Mesendoderm (in vitro differentiated cells): Measurements from ENCODE around the gene FER1L5.
"Not testable (repeated sequence)": the region's sequence is repeated elsewhere in the genome, so short reads cannot be mapped to it uniquely, and the experiment has no call there.

ENCODE experiments used
- DNase-seq: peaks from one replicate; pipeline ENCODE4 v3.0.0; 2013
- H2AK5ac ChIP-seq: 2 replicates; pipeline ENCODE4 v1.6.1; 2013; ENCODE audit warnings: low read length, inconsistent platforms
- H2BK120ac ChIP-seq: 2 replicates; pipeline ENCODE4 v1.6.1; 2013; ENCODE audit warnings: low read depth, mild to moderate bottlenecking, low read length, moderate library complexity, mixed read lengths
- H2BK15ac ChIP-seq: replicated peaks from 2 replicates; pipeline ENCODE4 v1.6.1; 2013; ENCODE audit warnings: low read depth, mild to moderate bottlenecking, moderate library complexity
- H2BK5ac ChIP-seq: 2 replicates; pipeline ENCODE4 v1.6.1; 2013; ENCODE audit warnings: low read length, inconsistent platforms
- H3K18ac ChIP-seq: 2 replicates; pipeline ENCODE4 v1.6.1; 2013; ENCODE audit warnings: mild to moderate bottlenecking, low read length, mixed read lengths
- H3K23ac ChIP-seq: one replicate; pipeline ENCODE4 v1.6.1; 2013; ENCODE audit warnings: low read length
- H3K27ac ChIP-seq: 2 replicates; pipeline ENCODE4 v1.5.1; 2013; ENCODE audit warnings: low read depth, mild to moderate bottlenecking, inconsistent platforms, low read length, moderate library complexity
- H3K27me3 ChIP-seq: 2 replicates; pipeline ENCODE4 v1.6.1; 2013; ENCODE audit warnings: low read length, control low read depth, mild to moderate bottlenecking, inconsistent platforms; ENCODE audit not compliant: insufficient read depth, poor library complexity
- H3K36me3 ChIP-seq: 2 replicates; pipeline ENCODE4 v1.6.1; 2013; ENCODE audit warnings: low read length, inconsistent platforms; ENCODE audit not compliant: control insufficient read depth, insufficient read depth
- H3K4ac ChIP-seq: one replicate; pipeline ENCODE4 v1.6.1; 2013; ENCODE audit warnings: low read depth, mild to moderate bottlenecking, low read length, moderate library complexity
- H3K4me1 ChIP-seq: 2 replicates; pipeline ENCODE4 v1.6.1; 2013; ENCODE audit warnings: low read depth, low read length, inconsistent platforms; ENCODE audit not compliant: control insufficient read depth
- H3K4me2 ChIP-seq: 2 replicates; pipeline ENCODE4 v1.6.1; 2013; ENCODE audit warnings: low read length
- H3K4me3 ChIP-seq: 2 replicates; pipeline ENCODE4 v1.5.1; 2013; ENCODE audit warnings: mild to moderate bottlenecking, low read length
- H3K56ac ChIP-seq: one replicate; pipeline ENCODE4 v1.6.1; 2013; ENCODE audit warnings: low read length
- H3K79me1 ChIP-seq: 2 replicates; pipeline ENCODE4 v1.6.1; 2013; ENCODE audit warnings: low read length, inconsistent platforms
- H3K79me2 ChIP-seq: 2 replicates; pipeline ENCODE4 v1.6.1; 2013; ENCODE audit warnings: mild to moderate bottlenecking, low read length; ENCODE audit not compliant: control insufficient read depth, insufficient read depth
- H3K9ac ChIP-seq: 2 replicates; pipeline ENCODE4 v1.6.1; 2013; ENCODE audit warnings: low read length, inconsistent platforms
- H4K5ac ChIP-seq: one replicate; pipeline ENCODE4 v1.6.1; 2013; ENCODE audit warnings: low read length
- H4K8ac ChIP-seq: one replicate; pipeline ENCODE4 v1.6.1; 2013; ENCODE audit warnings: low read depth, mild to moderate bottlenecking, control low read depth, low read length, moderate library complexity
- WGBS: extraction: QIAGEN DNeasy Blood & Tissue Kit; methylation state at CpG from one replicate; pipeline ENCODE4 v1.1.7; 2013; ENCODE audit warnings: low lambda C conversion rate, missing lambda C conversion rate; ENCODE audit not compliant: insufficient coverage; ENCODE audit errors: extremely low coverage; 5-methylcytosine and 5-hydroxymethylcytosine counted together

FER1L5 gene

DNA sequence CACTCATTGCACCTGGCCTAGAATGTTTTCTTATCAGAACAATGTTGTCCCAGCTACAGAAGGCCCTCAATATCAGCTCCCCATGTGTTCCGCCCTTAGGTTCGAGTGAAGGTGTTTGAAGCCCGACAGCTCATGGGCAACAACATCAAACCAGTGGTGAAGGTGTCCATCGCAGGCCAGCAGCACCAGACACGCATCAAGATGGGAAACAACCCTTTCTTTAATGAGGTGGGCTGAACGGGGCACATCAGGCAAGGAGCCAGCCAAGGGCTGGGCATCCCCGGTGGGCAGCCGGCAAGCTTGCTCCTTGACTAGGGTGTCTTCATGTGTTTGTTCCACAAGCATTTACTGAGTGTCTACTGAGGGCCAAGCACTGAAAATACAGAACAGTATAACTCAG is 9.2 kb downstream of the FER1L5 start:
- H4K5ac ChIP-seq: no peak overlapping the region
- no peaks in the 10 kb centered on the region for H3K4me1 ChIP-seq
- H2AK5ac ChIP-seq: no peak overlapping the region
- no CpG with 5 or more reads among the region's 8 CpGs for WGBS
- H3K27me3 ChIP-seq: no peaks in the 10 kb centered on the region
- no peak overlapping the region for H3K4ac ChIP-seq
- H4K8ac ChIP-seq: no peak overlapping the region
- H3K9ac ChIP-seq: no peak overlapping the region
- H3K4me2 ChIP-seq: no peak overlapping the region
- no peak overlapping the region for H3K4me3 ChIP-seq
- H3K36me3 ChIP-seq: no peaks in the 10 kb centered on the region
- H2BK5ac ChIP-seq: no peak overlapping the region
- no peak for DNase-seq
- no peak overlapping the region for H3K23ac ChIP-seq
- no peak overlapping the region for H3K18ac ChIP-seq
- no peak overlapping the region for H2BK15ac ChIP-seq
- no peak overlapping the region for H3K56ac ChIP-seq
- H3K79me1 ChIP-seq: no peaks in the 10 kb centered on the region
- H2BK120ac ChIP-seq: no peak overlapping the region
- H3K27ac ChIP-seq: no peak overlapping the region
- H3K79me2 ChIP-seq: no peaks in the 10 kb centered on the region

DNA sequence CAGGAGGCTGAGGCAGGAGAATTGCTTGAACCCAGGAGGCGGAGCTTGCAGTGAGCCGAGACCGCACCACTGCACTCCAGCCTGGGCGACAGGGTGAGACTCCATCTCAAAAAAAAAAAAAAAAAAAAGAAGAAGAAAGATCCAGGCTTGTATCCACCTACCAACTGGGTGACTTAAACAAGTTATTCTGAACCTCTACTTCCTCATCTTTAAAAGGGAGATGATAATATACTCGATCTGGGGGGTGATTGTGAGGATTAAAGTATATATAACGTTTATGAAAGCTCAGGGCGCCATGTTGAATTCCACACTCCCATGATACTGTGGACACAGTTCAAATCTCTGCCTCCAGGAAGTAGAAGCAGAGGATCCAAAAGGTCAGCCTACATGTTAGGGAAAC is 12.2 kb downstream of the FER1L5 start:
- not testable (repeated sequence) for H4K5ac ChIP-seq, H3K18ac ChIP-seq, H3K9ac ChIP-seq, H3K23ac ChIP-seq, DNase-seq, H2BK5ac ChIP-seq, H3K4me3 ChIP-seq, H2BK120ac ChIP-seq, H3K4me2 ChIP-seq, H3K56ac ChIP-seq, H3K4me1 ChIP-seq, H3K79me2 ChIP-seq, H2AK5ac ChIP-seq, H3K36me3 ChIP-seq, H3K27me3 ChIP-seq, H4K8ac ChIP-seq, H2BK15ac ChIP-seq, H3K4ac ChIP-seq, H3K79me1 ChIP-seq, H3K27ac ChIP-seq
- no CpG with 5 or more reads among the region's 7 CpGs for WGBS

- Histone ChIP-seq H3K56ac (no peak overlapping the region), H2AK5ac (no peak overlapping the region), H3K27me3 (no peaks in the 10 kb centered on the region), H3K79me1 (no peaks in the 10 kb centered on the region), H4K8ac (no peak overlapping the region), H3K18ac (no peak overlapping the region), H2BK15ac (no peak overlapping the region), H4K5ac (no peak overlapping the region), H2BK120ac (no peak overlapping the region), H3K4me2 (no peak overlapping the region), H3K9ac (no peak overlapping the region), H3K23ac (no peak overlapping the region), H3K4me3 (no peak overlapping the region), H2BK5ac (no peak overlapping the region), H3K27ac (no peak overlapping the region), H3K4me1 (no peaks in the 10 kb centered on the region), H3K4ac (no peak overlapping the region), H3K79me2 (no peaks in the 10 kb centered on the region), H3K36me3 (no peaks in the 10 kb centered on the region)
- no peak for DNase-seq
- no CpG with 5 or more reads among the region's 6 CpGs for WGBS
These were observed 13.0 kb downstream of the FER1L5 start for GRCh38 chr2:96655526-96655925.

- no peak for DNase-seq
- Histone ChIP-seq H3K27me3 (no peaks in the 10 kb centered on the region), H2AK5ac (no peak overlapping the region), H2BK120ac (no peak overlapping the region), H3K4me1 (no peaks in the 10 kb centered on the region), H3K79me1 (no peaks in the 10 kb centered on the region), H3K4ac (no peak overlapping the region), H3K4me3 (no peak overlapping the region), H3K79me2 (no peaks in the 10 kb centered on the region), H2BK15ac (no peak overlapping the region), H2BK5ac (no peak overlapping the region), H3K18ac (no peak overlapping the region), H4K8ac (no peak overlapping the region), H3K4me2 (no peak overlapping the region), H3K56ac (no peak overlapping the region), H3K27ac (no peak overlapping the region), H3K23ac (no peak overlapping the region), H3K9ac (no peak overlapping the region), H4K5ac (no peak overlapping the region), H3K36me3 (no peaks in the 10 kb centered on the region)
These were observed 14.0 kb downstream of the FER1L5 start for GRCh38 chr2:96656540-96656939.

DNA sequence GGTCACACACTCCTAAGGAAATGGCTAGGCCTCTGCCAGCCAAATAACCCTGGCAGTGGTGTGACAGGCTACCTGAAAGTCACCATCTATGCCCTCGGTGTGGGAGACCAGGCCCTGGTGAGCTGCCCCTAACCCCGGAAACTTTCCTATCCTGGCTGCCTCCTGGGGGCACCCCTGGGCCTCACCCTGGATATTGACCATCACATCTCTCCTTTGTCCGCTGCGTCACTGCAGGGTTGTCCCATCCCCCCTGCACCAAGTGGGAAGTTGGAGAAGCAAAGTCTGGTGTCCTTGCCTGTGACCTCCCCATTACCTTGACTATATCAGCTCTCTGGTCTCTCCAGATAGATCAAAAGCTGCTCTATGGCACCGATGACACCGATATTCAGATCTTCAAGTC is 18.8 kb downstream of the FER1L5 start:
- no peak overlapping the region for H3K18ac ChIP-seq
- no peak overlapping the region for H3K4me2 ChIP-seq
- no peaks in the 10 kb centered on the region for H3K4me1 ChIP-seq
- no CpG with 5 or more reads among the region's 6 CpGs for WGBS
- H3K36me3 ChIP-seq: no peaks in the 10 kb centered on the region
- H3K79me2 ChIP-seq: no peaks in the 10 kb centered on the region
- no peak overlapping the region for H4K8ac ChIP-seq
- no peak overlapping the region for H2BK5ac ChIP-seq
- no peak overlapping the region for H3K27ac ChIP-seq
- no peak overlapping the region for H3K4ac ChIP-seq
- no peak overlapping the region for H2BK120ac ChIP-seq
- no peak overlapping the region for H4K5ac ChIP-seq
- no peaks in the 10 kb centered on the region for H3K79me1 ChIP-seq
- no peak overlapping the region for H3K4me3 ChIP-seq
- H3K9ac ChIP-seq: no peak overlapping the region
- no peak for DNase-seq
- H3K27me3 ChIP-seq: no peaks in the 10 kb centered on the region
- no peak overlapping the region for H2BK15ac ChIP-seq
- H3K23ac ChIP-seq: no peak overlapping the region
- no peak overlapping the region for H2AK5ac ChIP-seq
- H3K56ac ChIP-seq: no peak overlapping the region

DNA sequence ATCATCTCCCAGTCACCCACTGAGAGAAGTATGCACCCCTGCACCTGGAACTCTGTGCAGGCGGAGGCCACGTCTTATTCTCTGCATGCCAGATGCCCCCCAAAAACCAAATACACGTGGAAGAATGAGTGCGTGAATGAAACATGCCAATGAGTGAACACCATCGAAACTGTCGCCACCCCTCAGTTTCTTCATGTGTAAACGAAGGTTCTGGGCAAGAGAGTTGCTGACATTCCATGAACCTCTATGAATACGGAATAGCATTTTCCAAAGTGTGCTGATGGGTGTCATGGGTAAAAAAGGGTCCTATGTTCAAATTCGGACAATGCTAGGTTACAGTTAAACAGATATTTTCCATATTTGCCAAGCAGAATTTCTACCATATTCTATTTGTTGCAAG is 19.8 kb downstream of the FER1L5 start:
- no peak overlapping the region for H2AK5ac ChIP-seq
- H3K36me3 ChIP-seq: no peaks in the 10 kb centered on the region
- H3K9ac ChIP-seq: no peak overlapping the region
- H4K8ac ChIP-seq: no peak overlapping the region
- WGBS: no CpG with 5 or more reads among the region's 9 CpGs
- H3K79me1 ChIP-seq: no peaks in the 10 kb centered on the region
- H3K27ac ChIP-seq: no peak overlapping the region
- no peak overlapping the region for H4K5ac ChIP-seq
- H3K23ac ChIP-seq: no peak overlapping the region
- H3K79me2 ChIP-seq: no peaks in the 10 kb centered on the region
- H3K4me3 ChIP-seq: no peak overlapping the region
- no peak overlapping the region for H2BK120ac ChIP-seq
- H3K27me3 ChIP-seq: no peaks in the 10 kb centered on the region
- no peak overlapping the region for H3K4me2 ChIP-seq
- no peaks in the 10 kb centered on the region for H3K4me1 ChIP-seq
- no peak overlapping the region for H2BK5ac ChIP-seq
- no peak overlapping the region for H2BK15ac ChIP-seq
- H3K56ac ChIP-seq: no peak overlapping the region
- no peak for DNase-seq
- H3K18ac ChIP-seq: no peak overlapping the region
- no peak overlapping the region for H3K4ac ChIP-seq
